Neural crest cell (in vitro differentiated cells): ENCODE data around the gene MPZL1. TPM values are rescaled to one million over a fixed set of nuclear protein-coding genes. Genes with fewer than 3 reads are reported as not detected.

Experiments
- DNase-seq: peaks from one replicate; pipeline ENCODE4 v3.0.0; 2021; ENCODE audit warnings: low read depth, mixed read lengths, low spot score
- H3K27ac Mint-ChIP-seq: one replicate; pipeline ENCODE4 v1.8.0; 2021; ENCODE audit warnings: mild to moderate bottlenecking, mixed read lengths; ENCODE audit not compliant: unreplicated experiment
- H3K27me3 Mint-ChIP-seq: 2 replicates; pipeline ENCODE4 v1.8.0; 2021; ENCODE audit warnings: low read depth, mild to moderate bottlenecking, mixed read lengths
- H3K36me3 Mint-ChIP-seq: 2 replicates; pipeline ENCODE4 v1.8.0; 2021; ENCODE audit warnings: low read depth, mild to moderate bottlenecking, mixed read lengths
- H3K4me1 Mint-ChIP-seq: 2 replicates; pipeline ENCODE4 v1.8.0; 2021; ENCODE audit warnings: mixed read lengths
- H3K4me3 Mint-ChIP-seq: one replicate; pipeline ENCODE4 v1.8.0; 2021; ENCODE audit warnings: mild to moderate bottlenecking, mixed read lengths
- H3K9me3 Mint-ChIP-seq: 2 replicates; pipeline ENCODE4 v1.8.0; 2021; ENCODE audit warnings: mixed read lengths
- total RNA-seq: library from RNA; stranded (reverse); gene quantifications from 2 replicates; pipeline ENCODE4 v1.2.1, GENCODE V29; 2021
- TF ChIP-seq, protein P1 (sequence below): fragments of 200-600 bp; sonication (generic); conservative IDR thresholded peaks from 2 replicates; pipeline ENCODE4 v1.5.0; 2021; ENCODE audit warnings: antibody characterized with exemption, mild to moderate bottlenecking

MPZL1 gene
- total RNA-seq, 1 donor from 2014 or later = 114 TPM

DNA sequence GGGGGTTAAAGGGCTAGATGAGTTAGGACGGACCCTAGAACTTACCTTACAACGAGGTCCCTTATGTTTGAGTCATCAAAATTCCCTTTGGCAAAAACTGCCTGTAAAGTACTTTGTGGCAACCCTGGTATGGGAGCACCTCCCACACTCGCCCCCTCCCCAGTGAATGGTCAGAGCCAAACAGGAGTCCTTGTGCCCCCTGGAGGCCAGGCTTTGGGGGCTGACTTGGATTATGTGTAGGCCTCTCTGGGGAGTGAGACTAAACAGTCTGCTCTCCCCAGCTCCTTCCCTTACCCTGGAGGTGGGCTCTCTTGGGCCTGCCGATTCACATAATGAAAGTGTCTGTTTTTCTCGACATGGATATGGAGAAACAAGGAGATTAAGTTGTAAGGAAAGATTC is 110.9 kb downstream of the MPZL1 start:
- H3K27ac Mint-ChIP-seq = no peak overlapping the region
- no peak overlapping the region for H3K4me3 Mint-ChIP-seq
- no peaks in the 10 kb centered on the region for H3K4me1 Mint-ChIP-seq
- TF ChIP-seq, protein P1, sequence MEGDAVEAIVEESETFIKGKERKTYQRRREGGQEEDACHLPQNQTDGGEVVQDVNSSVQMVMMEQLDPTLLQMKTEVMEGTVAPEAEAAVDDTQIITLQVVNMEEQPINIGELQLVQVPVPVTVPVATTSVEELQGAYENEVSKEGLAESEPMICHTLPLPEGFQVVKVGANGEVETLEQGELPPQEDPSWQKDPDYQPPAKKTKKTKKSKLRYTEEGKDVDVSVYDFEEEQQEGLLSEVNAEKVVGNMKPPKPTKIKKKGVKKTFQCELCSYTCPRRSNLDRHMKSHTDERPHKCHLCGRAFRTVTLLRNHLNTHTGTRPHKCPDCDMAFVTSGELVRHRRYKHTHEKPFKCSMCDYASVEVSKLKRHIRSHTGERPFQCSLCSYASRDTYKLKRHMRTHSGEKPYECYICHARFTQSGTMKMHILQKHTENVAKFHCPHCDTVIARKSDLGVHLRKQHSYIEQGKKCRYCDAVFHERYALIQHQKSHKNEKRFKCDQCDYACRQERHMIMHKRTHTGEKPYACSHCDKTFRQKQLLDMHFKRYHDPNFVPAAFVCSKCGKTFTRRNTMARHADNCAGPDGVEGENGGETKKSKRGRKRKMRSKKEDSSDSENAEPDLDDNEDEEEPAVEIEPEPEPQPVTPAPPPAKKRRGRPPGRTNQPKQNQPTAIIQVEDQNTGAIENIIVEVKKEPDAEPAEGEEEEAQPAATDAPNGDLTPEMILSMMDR = no peak
- no peaks in the 10 kb centered on the region for H3K27me3 Mint-ChIP-seq
- DNase-seq = no peak
- H3K9me3 Mint-ChIP-seq = peaks cover 5% of the 10 kb centered on the region
- no peaks in the 10 kb centered on the region for H3K36me3 Mint-ChIP-seq

DNA sequence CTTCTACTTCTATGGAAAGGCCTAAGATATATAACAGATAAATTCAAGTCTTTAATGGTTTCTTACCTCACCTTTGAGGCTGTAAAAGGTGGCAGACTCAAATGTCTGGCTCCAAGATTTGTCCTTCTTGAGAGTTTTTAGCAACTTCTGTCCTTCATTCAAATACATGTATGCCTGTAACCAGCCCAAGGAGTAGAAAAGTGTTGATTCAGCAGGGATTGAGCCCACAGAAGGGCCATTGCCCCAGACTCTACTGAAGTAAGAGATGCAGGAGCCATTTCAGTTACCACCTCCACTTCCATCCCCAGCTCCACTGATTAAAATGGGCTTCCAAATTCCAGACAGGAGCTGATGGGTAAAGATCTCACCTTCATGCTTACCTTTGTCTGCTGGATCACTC is 112.1 kb downstream of the MPZL1 start:
- H3K4me3 Mint-ChIP-seq = no peak overlapping the region
- peaks cover 5% of the 10 kb centered on the region for H3K9me3 Mint-ChIP-seq
- H3K27me3 Mint-ChIP-seq = peaks cover 5% of the 10 kb centered on the region
- H3K4me1 Mint-ChIP-seq = no peaks in the 10 kb centered on the region
- H3K36me3 Mint-ChIP-seq = no peaks in the 10 kb centered on the region
- no peak for DNase-seq
- H3K27ac Mint-ChIP-seq = no peak overlapping the region
- TF ChIP-seq, protein P1 = no peak

DNA sequence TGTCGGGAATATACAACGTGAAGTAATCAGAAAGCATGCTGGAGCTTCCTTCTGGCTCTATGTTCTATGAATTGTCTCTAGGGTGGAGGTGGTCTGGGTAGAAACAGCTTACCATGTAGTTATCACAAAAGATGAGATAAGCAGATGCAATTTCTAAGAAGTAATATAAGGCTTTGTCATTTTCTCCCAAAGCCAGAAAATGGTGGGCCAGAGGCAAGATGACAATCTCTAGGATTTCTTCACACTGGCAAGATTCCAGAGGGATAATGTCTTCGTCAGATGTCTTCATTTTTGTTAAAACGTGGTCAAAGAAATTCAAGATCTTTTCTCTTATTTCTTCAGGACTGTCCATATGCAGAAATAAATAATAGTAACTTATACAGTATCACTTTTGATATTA is 114.4 kb downstream of the MPZL1 start:
- Mint-ChIP-seq H3K4me3 (no peak overlapping the region), H3K27ac (no peak overlapping the region), H3K27me3 (peaks cover 7% of the 10 kb centered on the region), H3K9me3 (peaks cover 5% of the 10 kb centered on the region), H3K4me1 (no peaks in the 10 kb centered on the region), H3K36me3 (no peaks in the 10 kb centered on the region)
- no peak for DNase-seq
- TF ChIP-seq, protein P1 = no peak

DNA sequence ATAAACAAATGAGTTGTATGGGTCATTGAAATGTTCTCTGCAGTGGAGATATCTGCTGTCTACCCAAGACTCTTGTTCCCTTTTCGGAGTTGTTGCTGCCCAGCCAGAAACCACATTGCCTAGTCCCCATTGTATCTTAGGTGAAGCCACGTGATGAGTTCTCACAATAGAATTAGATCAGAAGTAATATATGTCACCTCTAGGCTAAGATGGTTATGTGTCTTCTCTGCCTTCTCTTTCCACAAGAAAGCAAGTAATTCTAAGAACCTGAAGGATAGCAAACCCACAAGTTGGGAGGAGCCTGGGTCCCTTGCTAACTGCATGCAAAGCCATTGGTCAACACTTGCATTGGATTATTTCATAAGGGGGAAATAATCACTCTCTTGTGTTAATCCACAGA is 115.5 kb downstream of the MPZL1 start:
- Mint-ChIP-seq H3K27ac (no peak overlapping the region), H3K4me3 (no peak overlapping the region), H3K36me3 (no peaks in the 10 kb centered on the region), H3K4me1 (no peaks in the 10 kb centered on the region), H3K27me3 (peaks cover 7% of the 10 kb centered on the region), H3K9me3 (peaks cover 5% of the 10 kb centered on the region)
- TF ChIP-seq, protein P1 = no peak
- no peak for DNase-seq

DNA sequence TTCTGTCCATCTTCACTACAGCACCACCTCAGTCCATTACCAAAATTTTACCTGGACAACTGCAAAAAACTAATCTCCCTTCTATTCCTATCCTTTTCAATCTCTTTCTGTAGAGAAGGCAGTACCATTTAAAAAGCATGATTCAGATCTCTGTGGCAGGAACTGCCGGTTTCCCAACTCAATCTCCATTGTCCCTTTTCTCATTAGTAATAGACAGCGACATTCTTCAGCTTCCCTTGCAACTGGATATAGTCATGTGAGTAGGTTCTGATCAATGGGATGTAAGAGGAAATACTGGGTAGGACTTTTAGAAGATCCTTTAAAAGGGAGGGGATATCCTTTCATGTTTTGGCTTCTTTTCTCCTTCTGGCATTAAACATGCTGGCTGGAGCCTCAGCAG is 117.2 kb downstream of the MPZL1 start:
- H3K4me1 Mint-ChIP-seq = no peaks in the 10 kb centered on the region
- TF ChIP-seq, protein P1 = no peak
- H3K27ac Mint-ChIP-seq = no peak overlapping the region
- no peaks in the 10 kb centered on the region for H3K36me3 Mint-ChIP-seq
- no peak for DNase-seq
- H3K27me3 Mint-ChIP-seq = peaks cover 7% of the 10 kb centered on the region
- H3K4me3 Mint-ChIP-seq = no peak overlapping the region
- peaks cover 2% of the 10 kb centered on the region for H3K9me3 Mint-ChIP-seq

Other genes starting within 250 kb of the MPZL1 start
- gene CD247, start 203.5 kb upstream of the MPZL1 start, total RNA-seq = 2.8 and 3.9 TPM in 2 replicates
- gene CREG1, start 168.2 kb upstream of the MPZL1 start, total RNA-seq = 24.1 and 25.6 TPM in 2 replicates
- 2.3 and 3.0 TPM in 2 replicates for gene RCSD1, start 91.8 kb upstream of the MPZL1 start, total RNA-seq
- gene ADCY10, start 192.2 kb downstream of the MPZL1 start, total RNA-seq = 0.66 TPM in 1 of 2 replicates, not detected in the other
- 15.9 and 17.3 TPM in 2 replicates for gene DCAF6, start 214.7 kb downstream of the MPZL1 start, total RNA-seq
- gene MPC2, start 215.1 kb downstream of the MPZL1 start, total RNA-seq = 35.1 and 37.6 TPM in 2 replicates